Astrocyte (in vitro differentiated cells and primary cell): ENCODE data around the gene KRTAP3-1.

ENCODE experiments used
- CTCF ChIP-seq: IDR thresholded peaks from 2 replicates; pipeline ENCODE4 v1.5.1; 2011; ENCODE audit warnings: low read depth, mild to moderate bottlenecking, inconsistent platforms, low read length, moderate library complexity; ENCODE audit not compliant: insufficient read depth
- EZH2 ChIP-seq: IDR thresholded peaks from 2 replicates; pipeline ENCODE4 v1.6.1; 2012; ENCODE audit warnings: mild to moderate bottlenecking, low read length, inconsistent platforms; ENCODE audit not compliant: insufficient read depth

GRCh38 chr17:41029633-41030245, 20.8 kb upstream of the KRTAP3-1 start, which contains the start of gene KRTAP1-4:
- TF ChIP-seq EZH2, result no peak
- no peak for TF ChIP-seq CTCF
